Nephron (organoid): ENCODE results near the gene GPC3.

ENCODE experiments used
- H3K27ac Mint-ChIP-seq, 3 experiments: 2 replicates each; pipeline ENCODE4 v1.8.0; 2020; ENCODE audit warnings: mixed read lengths in 3 of 3, mild to moderate bottlenecking in 2 of 3, moderate library complexity in 1 of 3
- H3K27me3 Mint-ChIP-seq: 2 replicates; pipeline ENCODE4 v1.8.0; 2021; ENCODE audit warnings: low read depth, mild to moderate bottlenecking, moderate library complexity, mixed read lengths
- H3K36me3 Mint-ChIP-seq: 2 replicates; pipeline ENCODE4 v1.8.0; 2020; ENCODE audit warnings: low read depth, mixed read lengths
- H3K4me1 Mint-ChIP-seq: 2 replicates; pipeline ENCODE4 v1.8.0; 2020; ENCODE audit warnings: mixed read lengths
- H3K4me3 Mint-ChIP-seq, 3 experiments: 2 replicates each; pipeline ENCODE4 v1.8.0; 2020; ENCODE audit warnings: mild to moderate bottlenecking in 3 of 3, mixed read lengths in 3 of 3, moderate library complexity in 2 of 3
- H3K9me3 Mint-ChIP-seq: 2 replicates; pipeline ENCODE4 v1.8.0; 2020; ENCODE audit warnings: mixed read lengths
- CTCF ChIP-seq, 3 experiments: fragments of 200-600 bp; sonication (generic); IDR thresholded peaks; one replicate each; pipeline ENCODE4 v1.5.0; 2021; ENCODE audit warnings: antibody characterized with exemption in 3 of 3; ENCODE audit not compliant: unreplicated experiment in 3 of 3

Gene GPC3

GRCh38 chrX:133668225-133668931 is 317.0 kb downstream of the GPC3 start:
- Mint-ChIP-seq H3K4me1 (peaks cover 52% of the 10 kb centered on the region), H3K4me3 (no peak overlapping the region), H3K27me3 (no peaks in the 10 kb centered on the region), H3K9me3 (no peaks in the 10 kb centered on the region), H3K36me3 (peaks cover 12% of the 10 kb centered on the region), H3K27ac (peak overlapping the region in 1 of 3 experiments; percentile 12)
- no peak for TF ChIP-seq CTCF (IDR thresholded peaks at IDR 0.05; ENCODE audit: unreplicated experiment in 3 of 3)

GRCh38 chrX:133666256-133666655 is 319.1 kb downstream of the GPC3 start:
- no peak for TF ChIP-seq CTCF (IDR thresholded peaks at IDR 0.05; ENCODE audit: unreplicated experiment in 3 of 3)
- Mint-ChIP-seq H3K27ac (peak overlapping the region; percentile 23 to 47 (median 32)), H3K36me3 (peaks cover 13% of the 10 kb centered on the region), H3K4me3 (no peak overlapping the region), H3K4me1 (peaks cover 47% of the 10 kb centered on the region), H3K27me3 (no peaks in the 10 kb centered on the region), H3K9me3 (no peaks in the 10 kb centered on the region)

- Mint-ChIP-seq H3K27ac (peak overlapping the region in 1 of 3 experiments; percentile 35), H3K36me3 (peaks cover 32% of the 10 kb centered on the region), H3K9me3 (no peaks in the 10 kb centered on the region), H3K4me3 (no peak overlapping the region), H3K4me1 (peaks cover 32% of the 10 kb centered on the region), H3K27me3 (no peaks in the 10 kb centered on the region)
- TF ChIP-seq CTCF (IDR thresholded peaks at IDR 0.05; ENCODE audit: unreplicated experiment in 3 of 3): no peak
These were observed 323.2 kb downstream of the GPC3 start for GRCh38 chrX:133661962-133662839.

- no peak overlapping the region for H3K4me3 Mint-ChIP-seq
- no peak overlapping the region for H3K27ac Mint-ChIP-seq
- H3K4me1 Mint-ChIP-seq: peaks cover 36% of the 10 kb centered on the region
- no peak for TF ChIP-seq CTCF (IDR thresholded peaks at IDR 0.05; ENCODE audit: unreplicated experiment in 3 of 3)
- H3K36me3 Mint-ChIP-seq: peaks cover 35% of the 10 kb centered on the region
- H3K9me3 Mint-ChIP-seq: no peaks in the 10 kb centered on the region
- no peaks in the 10 kb centered on the region for H3K27me3 Mint-ChIP-seq
These were observed 325.1 kb downstream of the GPC3 start for GRCh38 chrX:133660281-133660680.

GRCh38 chrX:133658293-133658911 is 327.0 kb downstream of the GPC3 start:
- H3K27ac Mint-ChIP-seq: no peak overlapping the region
- peaks cover 33% of the 10 kb centered on the region for H3K36me3 Mint-ChIP-seq
- no peaks in the 10 kb centered on the region for H3K9me3 Mint-ChIP-seq
- no peak overlapping the region for H3K4me3 Mint-ChIP-seq
- no peak for TF ChIP-seq CTCF (IDR thresholded peaks at IDR 0.05; ENCODE audit: unreplicated experiment in 3 of 3)
- no peaks in the 10 kb centered on the region for H3K27me3 Mint-ChIP-seq
- H3K4me1 Mint-ChIP-seq: peaks cover 39% of the 10 kb centered on the region
